Fibroblast of mammary gland (primary cell): ENCODE data around the gene CELA2A.
A peak's percentile ranks its signal among the peaks of the same experiment; 100 is the strongest.

Source experiments
- DNase-seq: peaks from one replicate; pipeline ENCODE4 v3.0.0-alpha.2; 2010; ENCODE audit warnings: low read depth
- H3K4me3 ChIP-seq: 2 replicates; pipeline ENCODE4 v1.5.1; 2011; ENCODE audit warnings: low read depth, mild to moderate bottlenecking, low read length, moderate library complexity; ENCODE audit not compliant: control insufficient read depth
- TF ChIP-seq, protein P1 (sequence below): conservative IDR thresholded peaks from 2 replicates; pipeline ENCODE4 v1.5.1; 2011; ENCODE audit warnings: low read depth, low read length, inconsistent platforms; ENCODE audit not compliant: control insufficient read depth, insufficient read depth

Gene CELA2A

DNA sequence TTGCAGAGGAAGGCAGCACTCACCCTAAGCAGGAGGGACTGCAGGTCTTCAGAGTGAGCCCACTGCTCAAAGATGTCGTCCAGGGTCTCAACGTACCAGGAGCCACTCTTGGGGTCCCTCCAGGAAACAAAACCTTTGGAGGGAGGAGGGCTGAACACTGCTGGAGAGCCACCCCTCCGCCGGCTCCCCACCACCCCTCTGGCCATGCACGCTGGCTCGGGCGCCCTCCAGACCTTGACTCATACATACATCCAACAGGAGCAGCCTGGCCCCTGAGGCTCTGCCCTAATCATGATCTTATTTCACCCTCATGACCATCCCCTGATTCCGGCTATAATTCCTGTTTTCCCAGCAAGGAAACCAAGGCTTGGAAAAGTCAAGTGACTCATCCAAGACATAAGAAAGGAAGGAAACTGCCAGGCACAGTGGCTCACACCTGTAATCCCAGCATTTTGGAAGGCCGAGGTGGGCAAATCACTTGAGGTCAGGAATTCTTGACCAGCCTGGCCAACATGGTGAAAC lies 37.4 kb downstream of the CELA2A start:
- no peak overlapping the region for H3K4me3 ChIP-seq
- TF ChIP-seq, protein P1, sequence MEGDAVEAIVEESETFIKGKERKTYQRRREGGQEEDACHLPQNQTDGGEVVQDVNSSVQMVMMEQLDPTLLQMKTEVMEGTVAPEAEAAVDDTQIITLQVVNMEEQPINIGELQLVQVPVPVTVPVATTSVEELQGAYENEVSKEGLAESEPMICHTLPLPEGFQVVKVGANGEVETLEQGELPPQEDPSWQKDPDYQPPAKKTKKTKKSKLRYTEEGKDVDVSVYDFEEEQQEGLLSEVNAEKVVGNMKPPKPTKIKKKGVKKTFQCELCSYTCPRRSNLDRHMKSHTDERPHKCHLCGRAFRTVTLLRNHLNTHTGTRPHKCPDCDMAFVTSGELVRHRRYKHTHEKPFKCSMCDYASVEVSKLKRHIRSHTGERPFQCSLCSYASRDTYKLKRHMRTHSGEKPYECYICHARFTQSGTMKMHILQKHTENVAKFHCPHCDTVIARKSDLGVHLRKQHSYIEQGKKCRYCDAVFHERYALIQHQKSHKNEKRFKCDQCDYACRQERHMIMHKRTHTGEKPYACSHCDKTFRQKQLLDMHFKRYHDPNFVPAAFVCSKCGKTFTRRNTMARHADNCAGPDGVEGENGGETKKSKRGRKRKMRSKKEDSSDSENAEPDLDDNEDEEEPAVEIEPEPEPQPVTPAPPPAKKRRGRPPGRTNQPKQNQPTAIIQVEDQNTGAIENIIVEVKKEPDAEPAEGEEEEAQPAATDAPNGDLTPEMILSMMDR: no peak
- DNase-seq: no peak

DNA sequence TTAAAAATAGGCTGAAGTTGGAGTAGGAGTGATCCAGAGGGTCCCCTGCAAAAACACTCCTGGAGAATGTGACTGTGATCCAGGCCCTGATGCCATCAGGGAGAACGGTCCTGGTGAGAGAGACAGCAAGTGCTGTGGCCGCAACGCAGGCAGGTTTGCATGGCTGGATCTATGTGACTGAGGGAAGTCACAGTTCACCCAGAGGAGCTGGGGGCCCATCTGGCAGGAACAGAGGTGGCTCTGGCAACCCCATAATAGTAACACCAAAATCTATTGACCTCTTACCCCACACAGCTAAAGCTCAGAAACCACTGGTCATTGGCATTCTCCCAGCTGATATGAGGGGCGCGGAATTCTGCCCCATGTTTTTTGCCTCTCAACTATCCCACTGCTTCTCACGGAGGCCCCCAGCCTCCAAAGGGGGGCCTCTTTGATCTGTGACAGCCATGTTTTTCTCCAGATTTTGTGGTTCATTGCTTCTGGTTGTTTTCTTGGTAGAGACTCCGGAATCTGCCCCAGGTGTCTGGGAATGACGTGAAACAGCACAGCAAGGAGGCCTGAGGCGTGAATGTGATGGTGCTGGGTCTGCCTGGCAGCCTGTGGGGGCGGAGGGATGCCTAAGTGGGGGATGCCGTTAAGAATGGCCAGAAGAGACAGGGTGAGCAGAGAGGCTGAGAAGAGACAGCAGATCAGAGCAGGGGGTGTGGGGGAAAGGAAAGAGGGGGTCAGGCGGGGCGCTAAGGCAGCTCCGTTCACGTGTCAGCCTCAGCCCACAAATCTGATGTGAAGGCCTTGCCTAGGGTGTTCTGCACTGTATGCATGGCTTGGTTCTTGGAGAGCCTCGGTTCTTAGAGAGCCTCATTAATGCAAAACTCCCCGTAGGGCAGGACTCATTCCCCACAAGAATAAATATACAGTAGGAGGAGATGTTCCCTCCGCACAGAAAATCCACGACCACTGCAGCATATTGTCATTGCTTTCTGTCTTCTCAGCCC lies 43.9 kb downstream of the CELA2A start:
- no peak overlapping the region for H3K4me3 ChIP-seq
- TF ChIP-seq, protein P1: no peak
- no peak for DNase-seq

DNA sequence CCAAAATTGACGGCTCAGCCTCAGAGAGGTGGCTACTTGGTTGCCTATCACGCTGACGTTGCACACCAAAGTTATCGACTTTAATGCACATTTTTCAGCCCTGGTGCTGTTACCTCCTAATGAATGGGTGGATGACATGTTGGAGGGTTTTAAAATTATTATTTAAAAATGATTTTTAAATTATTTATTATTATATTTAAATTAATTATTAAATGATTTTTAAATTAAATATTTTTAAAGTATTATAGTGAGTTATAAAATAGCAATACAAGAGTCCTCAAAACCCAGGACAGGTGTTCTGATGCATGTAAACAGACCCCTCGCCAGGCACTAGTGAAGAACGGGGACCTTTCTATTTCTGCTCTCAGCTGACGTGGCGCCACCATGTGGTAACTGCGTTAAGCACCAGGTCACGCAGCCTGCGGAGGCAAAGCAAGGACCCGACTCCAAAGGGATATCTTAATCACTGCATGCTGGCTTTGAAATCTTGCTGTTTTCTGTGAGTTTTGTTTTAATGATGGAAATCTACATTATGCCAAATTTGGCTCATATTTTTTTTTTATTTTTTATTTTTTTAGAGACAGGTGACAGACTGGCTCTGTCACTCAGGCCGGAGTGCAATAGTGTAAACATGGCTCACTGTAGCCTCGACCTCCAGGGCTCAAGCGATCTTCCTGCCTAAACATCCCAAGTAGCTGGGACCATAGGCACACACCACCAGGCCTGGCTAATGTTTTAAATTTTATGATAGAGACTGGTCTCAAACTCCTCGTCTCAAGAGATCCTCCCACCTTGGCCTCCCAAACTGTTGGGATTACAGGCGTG lies 44.9 kb downstream of the CELA2A start:
- peak; percentile 52 for DNase-seq
- TF ChIP-seq, protein P1: peak; percentile 87
- H3K4me3 ChIP-seq: no peak overlapping the region

DNA sequence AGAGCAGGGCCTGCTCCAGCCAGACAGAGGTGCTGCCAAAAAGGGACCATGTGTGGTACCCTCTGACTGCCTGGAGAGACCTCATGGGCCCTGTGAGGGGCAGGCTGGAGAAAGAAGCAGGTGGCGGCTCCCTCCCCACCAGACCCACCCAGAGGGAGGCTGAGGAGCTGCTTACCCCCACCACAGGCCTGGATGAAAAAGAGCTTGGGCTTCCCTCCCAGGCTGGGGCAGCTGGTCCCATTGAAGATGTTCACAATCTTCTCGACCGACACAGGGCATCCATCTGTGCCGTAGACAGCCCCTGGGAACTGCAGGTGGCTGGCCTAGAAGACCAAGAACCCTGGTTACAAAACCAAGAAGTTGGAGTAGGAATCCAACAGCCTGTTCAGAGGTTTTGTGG lies 47.9 kb downstream of the CELA2A start:
- DNase-seq: no peak
- TF ChIP-seq, protein P1: no peak
- no peak overlapping the region for H3K4me3 ChIP-seq

DNA sequence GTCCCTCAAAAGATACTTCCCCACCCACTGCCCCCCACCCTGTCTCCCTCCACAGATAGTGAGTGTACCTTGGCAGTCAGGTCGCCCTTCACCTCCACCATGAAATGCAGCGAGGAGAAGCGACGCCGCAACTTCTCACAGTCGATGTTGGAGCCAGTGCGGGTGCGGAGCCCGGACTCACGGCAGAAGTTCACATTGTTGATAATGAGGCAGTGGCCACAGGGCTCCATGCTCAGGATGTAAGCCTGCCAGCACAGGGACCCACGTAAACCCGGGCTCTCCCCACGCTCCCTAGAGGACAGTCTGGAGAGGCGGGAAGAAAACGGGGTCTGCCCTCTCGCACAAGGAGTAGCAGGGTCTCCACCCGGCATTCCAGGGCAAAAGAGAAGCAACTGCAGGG lies 50.3 kb downstream of the CELA2A start:
- no peak overlapping the region for H3K4me3 ChIP-seq
- TF ChIP-seq, protein P1: no peak
- DNase-seq: no peak

DNA sequence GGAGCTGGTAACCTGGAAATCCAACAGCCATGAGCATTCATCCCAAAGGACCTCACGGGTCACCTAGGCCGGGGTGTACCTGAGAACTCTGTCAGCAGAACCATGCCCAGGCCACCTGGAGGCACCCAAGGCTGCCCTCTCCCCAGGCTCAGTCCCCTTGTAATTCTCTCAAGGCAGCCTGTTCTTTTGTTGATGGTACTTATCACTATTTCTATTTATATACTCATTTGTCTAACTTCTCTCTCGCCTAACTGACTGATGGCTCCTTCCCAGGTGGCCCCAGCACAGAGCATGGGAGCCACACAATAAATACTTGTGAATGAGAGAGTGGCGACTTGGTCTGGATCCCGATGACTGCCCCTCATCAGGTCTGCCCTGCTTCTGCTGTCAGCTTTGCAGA lies 50.7 kb downstream of the CELA2A start:
- no peak overlapping the region for H3K4me3 ChIP-seq
- TF ChIP-seq, protein P1: no peak
- no peak for DNase-seq
